Dermis microvascular lymphatic vessel endothelial cell (primary cell): ENCODE data around the gene RASSF1. TPM values are rescaled to one million over a fixed set of nuclear protein-coding genes. Genes with fewer than 3 reads are reported as not detected.
"Not testable (repeated sequence)": the region's sequence is repeated elsewhere in the genome, so short reads cannot be mapped to it uniquely, and the experiment has no call there.

Experiments used
- DNase-seq, 2 donors: peaks; one replicate each; pipeline versions ENCODE4 v3.0.0 to v3.0.0-alpha.2; 2010; ENCODE audit warnings: low read depth in 2 of 2
- total RNA-seq: library from RNA; depleted of rRNA; stranded (reverse); fragments of >200 nt; gene quantifications from 2 replicates; pipeline ENCODE4 v1.2.1, GENCODE V29; 2014

RASSF1 gene
- total RNA-seq, 1 donor from 2014 or later, result 12.6 TPM

GRCh38 chr3:50288387-50289007, 52.1 kb downstream of the RASSF1 start:
- no peak for DNase-seq

GRCh38 chr3:50287262-50287661, 53.4 kb downstream of the RASSF1 start:
- DNase-seq, result no peak

- no peak for DNase-seq
Observed at GRCh38 chr3:50286322-50287227, 54.1 kb downstream of the RASSF1 start.

GRCh38 chr3:50284121-50284520, 56.5 kb downstream of the RASSF1 start:
- not testable (repeated sequence) for DNase-seq

Other genes with a start within 250 kb of the RASSF1 start
- gene SEMA3F, start 185.5 kb downstream of the RASSF1 start, total RNA-seq, result 15.7 and 29.8 TPM in 2 replicates
- gene GNAT1, start 149.2 kb downstream of the RASSF1 start, total RNA-seq, result under 0.01 TPM in 1 of 2 replicates, not detected in the other
- gene SLC38A3, start 135.6 kb downstream of the RASSF1 start, total RNA-seq, result under 0.01 TPM in 2 replicates
- 390 and 560 TPM in 2 replicates for gene GNAI2, start 104.6 kb downstream of the RASSF1 start, total RNA-seq
- 0.26 and 0.51 TPM in 2 replicates for gene SEMA3B, start 71.7 kb downstream of the RASSF1 start, total RNA-seq
- not detected in 2 replicates for gene LSMEM2, start 61.7 kb downstream of the RASSF1 start, total RNA-seq
- gene IFRD2, start 48.4 kb downstream of the RASSF1 start, total RNA-seq, result 117 and 130 TPM in 2 replicates
- gene HYAL3, start 41.4 kb downstream of the RASSF1 start, total RNA-seq, result 17.5 and 23.6 TPM in 2 replicates
- gene NAA80, start 41.4 kb downstream of the RASSF1 start, total RNA-seq, result 4.0 and 4.5 TPM in 2 replicates
- gene HYAL1, start 37.3 kb downstream of the RASSF1 start, total RNA-seq, result 4.6 and 6.7 TPM in 2 replicates
- 384 and 564 TPM in 2 replicates for gene HYAL2, start 18.1 kb downstream of the RASSF1 start, total RNA-seq
- gene TUSC2, start 12.6 kb downstream of the RASSF1 start, total RNA-seq, result 20.7 and 22.3 TPM in 2 replicates
- gene ZMYND10, start 4.9 kb upstream of the RASSF1 start, total RNA-seq, result under 0.01 and 0.25 TPM in 2 replicates
- gene NPRL2, start 9.9 kb upstream of the RASSF1 start, total RNA-seq, result 12.3 and 16.9 TPM in 2 replicates
- gene CYB561D2, start 10.0 kb upstream of the RASSF1 start, total RNA-seq, result 18.9 and 23.9 TPM in 2 replicates
- 27.0 and 43.9 TPM in 2 replicates for gene TMEM115, start 18.7 kb upstream of the RASSF1 start, total RNA-seq
- under 0.01 TPM in 2 replicates for gene CACNA2D2, start 162.8 kb upstream of the RASSF1 start, total RNA-seq
- 1.5 and 1.9 TPM in 2 replicates for gene C3orf18, start 226.9 kb upstream of the RASSF1 start, total RNA-seq
- gene HEMK1, start 228.7 kb upstream of the RASSF1 start, total RNA-seq, result 4.0 and 4.8 TPM in 2 replicates